Endothelial cell of umbilical vein (primary cell): Measurements from ENCODE around the gene FOXP1. TPM values are rescaled to one million over a fixed set of nuclear protein-coding genes. Genes with fewer than 3 reads are reported as not detected.

Experiments used
- BruUV-seq: library from RNA; stranded (reverse); fragments of 400-500 nt; replicated peaks from 2 replicates; lab custom pipeline; 2021; lab: Mats Ljungman, UMichigan
- CTCF ChIA-PET: fragments of 300-600, 350-600 bp; sonication (Branson Sonifier 250); formaldehyde crosslinking; loops from one replicate; lab custom pipeline; 2021; ENCODE audit warnings: antibody characterized with exemption, inconsistent platforms; lab: Charles Lee
- POLR2A ChIA-PET: fragments of 300-600, 350-600 bp; sonication (Branson Sonifier 250); formaldehyde crosslinking; loops from one replicate; lab custom pipeline; 2021; ENCODE audit warnings: antibody characterized with exemption, inconsistent platforms; lab: Charles Lee
- DNase-seq: peaks from one replicate; pipeline ENCODE4 v3.0.0-alpha.2; 2011; ENCODE audit warnings: low read depth, low spot score
- FAIRE-seq: peaks from 2 replicates; lab custom pipeline; 2011; peaks lifted over from hg19 to GRCh38; lab: Jason Lieb, UNC
- H2AFZ ChIP-seq: 2 replicates; pipeline ENCODE4 v1.6.0; 2012; ENCODE audit warnings: low read depth, low read length, control low read depth, inconsistent platforms
- H3K27ac ChIP-seq: 2 replicates; pipeline ENCODE4 v1.5.1; 2011; ENCODE audit warnings: low read depth, mild to moderate bottlenecking, control low read depth, low read length, moderate library complexity; ENCODE audit not compliant: insufficient read depth
- H3K27me3 ChIP-seq, 2 experiments: 2 replicates each; pipeline versions ENCODE4 v1.6.0 to v1.6.1; 2011; ENCODE audit warnings: low read length in 2 of 2, mixed read lengths in 1 of 2; ENCODE audit not compliant: control insufficient read depth in 2 of 2, insufficient read depth in 2 of 2
- H3K36me3 ChIP-seq, 2 experiments: 2 replicates in 1 of 2; 3 replicates in 1 of 2; pipeline ENCODE4 v1.5.1; 2011; ENCODE audit warnings: low read length in 2 of 2, mild to moderate bottlenecking in 1 of 2, moderate library complexity in 1 of 2; ENCODE audit not compliant: control insufficient read depth in 2 of 2, insufficient read depth in 2 of 2; ENCODE audit errors: extremely low read depth in 1 of 2
- H3K4me1 ChIP-seq: 3 replicates; pipeline ENCODE4 v1.5.1; 2011; ENCODE audit warnings: mild to moderate bottlenecking, low read length; ENCODE audit not compliant: control insufficient read depth, insufficient read depth; ENCODE audit errors: extremely low read depth
- H3K4me2 ChIP-seq: 2 replicates; pipeline ENCODE4 v1.6.1; 2011; ENCODE audit warnings: low read length, control low read depth, mixed read lengths; ENCODE audit not compliant: insufficient read depth
- H3K4me3 ChIP-seq, 3 experiments: fragments of 200-600 bp in 1 of 3; sonication (generic), shearing (Covaris generic) in 1 of 3; replicated peaks in 1 of 3; 2 replicates each; pipeline ENCODE4 v1.5.1; 2011 to 2016; ENCODE audit warnings: control low read depth in 3 of 3, low read length in 3 of 3, mild to moderate bottlenecking in 2 of 3, inconsistent platforms in 1 of 3, low read depth in 1 of 3, moderate library complexity in 1 of 3; ENCODE audit not compliant: insufficient read depth in 1 of 3
- H3K79me2 ChIP-seq: 2 replicates; pipeline ENCODE4 v1.6.0; 2012; ENCODE audit warnings: low read length, inconsistent platforms; ENCODE audit not compliant: control insufficient read depth, insufficient read depth
- H3K9ac ChIP-seq: replicated peaks from 2 replicates; pipeline ENCODE3; 2011; ENCODE audit warnings: low read length, control low read depth; ENCODE audit not compliant: insufficient read depth; ENCODE audit errors: extremely low read depth
- H3K9me1 ChIP-seq: replicated peaks from 3 replicates; pipeline ENCODE4 v1.6.0; 2011; ENCODE audit warnings: mild to moderate bottlenecking, low read length; ENCODE audit not compliant: control insufficient read depth, insufficient read depth; ENCODE audit errors: extremely low read depth
- H3K9me3 ChIP-seq: replicated peaks from 2 replicates; pipeline ENCODE4 v1.5.1; 2012; ENCODE audit warnings: low read length, inconsistent platforms; ENCODE audit not compliant: control insufficient read depth, insufficient read depth
- H4K20me1 ChIP-seq: replicated peaks from 2 replicates; pipeline ENCODE3; 2011; ENCODE audit warnings: mild to moderate bottlenecking, low read length; ENCODE audit not compliant: control insufficient read depth, insufficient read depth; ENCODE audit errors: extremely low read depth
- CTCF ChIP-seq, 2 donors: IDR thresholded peaks; 1 replicate in 1 of 2; 2 replicates in 1 of 2; pipeline ENCODE4 v1.5.1; 2011; ENCODE audit warnings: low read length in 2 of 2, mild to moderate bottlenecking in 2 of 2, moderate library complexity in 2 of 2, control low read depth in 1 of 2, inconsistent platforms in 1 of 2, low read depth in 1 of 2; ENCODE audit not compliant: insufficient read depth in 1 of 2; ENCODE audit errors: extremely low read depth in 1 of 2
- EZH2 ChIP-seq: IDR thresholded peaks from 2 replicates; pipeline ENCODE4 v1.6.1; 2012; ENCODE audit warnings: borderline replicate concordance, low read depth, mild to moderate bottlenecking, moderate library complexity, low read length, inconsistent platforms; ENCODE audit not compliant: severe bottlenecking
- FOS ChIP-seq: IDR thresholded peaks from 2 replicates; pipeline ENCODE4 v1.6.1; 2011; ENCODE audit warnings: mild to moderate bottlenecking, low read length, moderate library complexity, borderline replicate concordance; ENCODE audit not compliant: insufficient read depth
- GATA2 ChIP-seq: IDR thresholded peaks from 2 replicates; pipeline ENCODE4 v1.7.0; 2011; ENCODE audit warnings: low read depth, mild to moderate bottlenecking, moderate library complexity, mixed read lengths, low read length; ENCODE audit not compliant: insufficient read length, insufficient read depth
- JUN ChIP-seq: IDR thresholded peaks from 2 replicates; pipeline ENCODE4 v1.6.1; 2011; ENCODE audit warnings: borderline replicate concordance, low read depth; ENCODE audit not compliant: insufficient read length, insufficient read depth
- MAX ChIP-seq: IDR thresholded peaks from 2 replicates; pipeline ENCODE4 v1.6.1; 2011; ENCODE audit not compliant: insufficient read depth, insufficient read length
- MYC ChIP-seq: IDR thresholded peaks from one replicate; pipeline ENCODE4 v1.6.1; 2011; ENCODE audit warnings: mild to moderate bottlenecking, low read depth, low read length
- POLR2A ChIP-seq: IDR thresholded peaks from 2 replicates; pipeline ENCODE4 v1.6.1; 2012; ENCODE audit warnings: low read depth, mild to moderate bottlenecking, control low read depth, low read length
- POLR2AphosphoS5 ChIP-seq: IDR thresholded peaks from 2 replicates; pipeline ENCODE4 v1.6.1; 2012; ENCODE audit warnings: low read depth, mild to moderate bottlenecking, control low read depth, low read length, moderate library complexity; ENCODE audit not compliant: insufficient read depth
- dilution Hi-C: fragments of 300-500 bp; cut with MboI; formaldehyde crosslinking; loops from one replicate; pipeline ENCODE4 v1.15.0; 2019; ENCODE audit warnings: low sequenced_read_pairs; ENCODE audit not compliant: extremely low pct_ligation_motif_present
- intact Hi-C: fragments of 100-400 bp; cut with micrococcal nuclease; formaldehyde crosslinking; loops from one replicate; pipeline ENCODE4 v1.10.0; 2022
- polyA plus RNA-seq, 4 experiments: library from polyadenylated mRNA; depleted of rRNA in 3 of 4; stranded (reverse) in 3 of 4; unstranded in 1 of 4; fragments of >200 nt; gene quantifications; 2 replicates each; pipeline versions ENCODE4 v1.2.1 to v1.2.3, GENCODE V29; 2011 to 2012; ENCODE audit warnings: missing spikeins in 1 of 4
- total RNA-seq: library from RNA; stranded (reverse); gene quantifications from 2 replicates; pipeline ENCODE4 v1.2.3, GENCODE V29; 2021

Gene FOXP1
- total and polyA plus RNA-seq, 2 donors (not counting 3 experiments of a cell fraction or from before 2014, with no cell fraction given) = 41.0 to 107 TPM

GRCh38 chr3:71133865-71134264, 449.7 kb downstream of the FOXP1 start:
- Histone ChIP-seq H2AFZ (no peak overlapping the region), H3K9me1 (no peaks in the 10 kb centered on the region), H3K4me1 (peaks cover 6% of the 10 kb centered on the region), H3K4me3 (no peak overlapping the region), H3K36me3 (no peaks in the 10 kb centered on the region), H3K27me3 (no peaks in the 10 kb centered on the region), H4K20me1 (no peaks in the 10 kb centered on the region), H3K79me2 (peaks cover 3% of the 10 kb centered on the region), H3K9me3 (no peaks in the 10 kb centered on the region), H3K4me2 (no peak overlapping the region), H3K27ac (no peak overlapping the region), H3K9ac (no peak overlapping the region)
- FAIRE-seq (no peak), DNase-seq (no peak)
- intact Hi-C loops (loop anchor here (10.0 kb wide), 1 partner anchor 261 kb away; no protein-coding TSS in a partner anchor), dilution Hi-C loops (no loop called here)
- CTCF ChIA-PET = interaction anchor here (1.1 kb wide), 1 partner anchor 15 kb away, joined by 3 read pairs; no protein-coding TSS in a partner anchor
- no peak for TF ChIP-seq POLR2A
- no peak for TF ChIP-seq GATA2
- TF ChIP-seq MYC = no peak
- no peak for TF ChIP-seq MAX
- no peak for TF ChIP-seq CTCF (IDR thresholded peaks at IDR 0.05; ENCODE audit: extremely low read depth in 1 of 2, insufficient read depth in 1 of 2, low read depth in 1 of 2, low read length in 2 of 2)
- no peak for TF ChIP-seq EZH2
- TF ChIP-seq FOS = no peak
- no peak for TF ChIP-seq POLR2AphosphoS5
- no peak for TF ChIP-seq JUN
- BruUV-seq = no TSS peak
- POLR2A ChIA-PET = no interaction called here
